ENCODE results near the gene SPTB.

The SPTB gene

GRCh38 chr14:64824471-64824870 lies 55.2 kb downstream of the SPTB start:
- no peak for DNase-seq (ENCODE audit: low spot score)
- in situ Hi-C loops (cut with MboI; ENCODE audit: low pct_unique_long_range_greater_than_20kb, low sequenced_read_pairs, unreplicated experiment), result loop anchor here (10.0 kb wide), 1 partner anchor 60 kb away; no protein-coding TSS in a partner anchor
- no peak for TF ChIP-seq CTCF (IDR thresholded peaks at IDR 0.05; ENCODE audit: extremely low read depth, insufficient read depth, missing control alignments)

GRCh38 chr14:64823305-64823861 lies 56.3 kb downstream of the SPTB start:
- DNase-seq (ENCODE audit: low spot score), result peak; percentile 86
- TF ChIP-seq CTCF (IDR thresholded peaks at IDR 0.05; ENCODE audit: extremely low read depth, insufficient read depth, missing control alignments), result peak; percentile 88
- in situ Hi-C loops (cut with MboI; ENCODE audit: low pct_unique_long_range_greater_than_20kb, low sequenced_read_pairs, unreplicated experiment), result loop anchor here (10.0 kb wide), 1 partner anchor 61 kb away; no protein-coding TSS in a partner anchor

GRCh38 chr14:64821651-64822050 lies 58.1 kb downstream of the SPTB start:
- no peak for DNase-seq (ENCODE audit: low spot score)
- in situ Hi-C loops (cut with MboI; ENCODE audit: low pct_unique_long_range_greater_than_20kb, low sequenced_read_pairs, unreplicated experiment), result loop anchor here (10.0 kb wide), 1 partner anchor 63 kb away; no protein-coding TSS in a partner anchor
- no peak for TF ChIP-seq CTCF (IDR thresholded peaks at IDR 0.05; ENCODE audit: extremely low read depth, insufficient read depth, missing control alignments)

- DNase-seq (ENCODE audit: low spot score), result no peak
- in situ Hi-C loops (cut with MboI; ENCODE audit: low pct_unique_long_range_greater_than_20kb, low sequenced_read_pairs, unreplicated experiment), result no loop called here
- no peak for TF ChIP-seq CTCF (IDR thresholded peaks at IDR 0.05; ENCODE audit: extremely low read depth, insufficient read depth, missing control alignments)
These were observed 61.6 kb downstream of the SPTB start for GRCh38 chr14:64818151-64818550.

GRCh38 chr14:64817631-64818030 lies 62.1 kb downstream of the SPTB start:
- DNase-seq (ENCODE audit: low spot score), result no peak
- in situ Hi-C loops (cut with MboI; ENCODE audit: low pct_unique_long_range_greater_than_20kb, low sequenced_read_pairs, unreplicated experiment), result no loop called here
- no peak for TF ChIP-seq CTCF (IDR thresholded peaks at IDR 0.05; ENCODE audit: extremely low read depth, insufficient read depth, missing control alignments)

GRCh38 chr14:64816221-64816783 lies 63.4 kb downstream of the SPTB start:
- TF ChIP-seq CTCF (IDR thresholded peaks at IDR 0.05; ENCODE audit: extremely low read depth, insufficient read depth, missing control alignments), result no peak
- no peak for DNase-seq (ENCODE audit: low spot score)
- in situ Hi-C loops (cut with MboI; ENCODE audit: low pct_unique_long_range_greater_than_20kb, low sequenced_read_pairs, unreplicated experiment), result no loop called here
